Measurements from ENCODE around the gene ATF7IP.

Gene ATF7IP

GRCh38 chr12:14514154-14514842 lies 148.8 kb downstream of the ATF7IP start:
- FAIRE-seq (no peak), DNase-seq (ENCODE audit: insufficient read length, low spot score) (no peak)

DNA sequence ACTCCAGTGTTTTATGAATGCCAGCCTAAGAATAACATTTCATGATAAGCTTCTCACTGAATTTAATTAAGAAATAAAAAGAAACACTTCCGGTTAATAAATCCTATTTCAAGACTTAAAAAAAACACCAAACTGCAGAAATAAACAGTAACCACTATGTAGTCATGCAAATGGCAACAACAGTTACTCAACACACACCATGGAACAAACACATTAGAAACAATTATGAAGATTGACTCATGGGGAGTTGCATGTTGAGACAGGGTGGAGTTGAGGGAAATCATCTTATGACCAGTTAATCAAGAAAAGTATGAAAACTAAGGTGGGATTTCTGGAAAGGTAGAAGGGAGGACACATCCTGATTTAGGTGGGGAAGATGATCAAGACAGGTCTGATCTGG lies 149.5 kb downstream of the ATF7IP start:
- DNase-seq (ENCODE audit: insufficient read length, low spot score), result no peak
- no peak for FAIRE-seq
- TF ChIP-seq, protein P1, sequence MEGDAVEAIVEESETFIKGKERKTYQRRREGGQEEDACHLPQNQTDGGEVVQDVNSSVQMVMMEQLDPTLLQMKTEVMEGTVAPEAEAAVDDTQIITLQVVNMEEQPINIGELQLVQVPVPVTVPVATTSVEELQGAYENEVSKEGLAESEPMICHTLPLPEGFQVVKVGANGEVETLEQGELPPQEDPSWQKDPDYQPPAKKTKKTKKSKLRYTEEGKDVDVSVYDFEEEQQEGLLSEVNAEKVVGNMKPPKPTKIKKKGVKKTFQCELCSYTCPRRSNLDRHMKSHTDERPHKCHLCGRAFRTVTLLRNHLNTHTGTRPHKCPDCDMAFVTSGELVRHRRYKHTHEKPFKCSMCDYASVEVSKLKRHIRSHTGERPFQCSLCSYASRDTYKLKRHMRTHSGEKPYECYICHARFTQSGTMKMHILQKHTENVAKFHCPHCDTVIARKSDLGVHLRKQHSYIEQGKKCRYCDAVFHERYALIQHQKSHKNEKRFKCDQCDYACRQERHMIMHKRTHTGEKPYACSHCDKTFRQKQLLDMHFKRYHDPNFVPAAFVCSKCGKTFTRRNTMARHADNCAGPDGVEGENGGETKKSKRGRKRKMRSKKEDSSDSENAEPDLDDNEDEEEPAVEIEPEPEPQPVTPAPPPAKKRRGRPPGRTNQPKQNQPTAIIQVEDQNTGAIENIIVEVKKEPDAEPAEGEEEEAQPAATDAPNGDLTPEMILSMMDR (IDR thresholded peaks at IDR 0.05; ENCODE audit: insufficient read depth, missing control alignments), result no peak

More at GRCh38 chr12:14514154-14514842, 148.8 kb downstream of the ATF7IP start:
- TF ChIP-seq, protein P1 (IDR thresholded peaks at IDR 0.05; ENCODE audit: insufficient read depth, missing control alignments), result peak; percentile 33

DNA sequence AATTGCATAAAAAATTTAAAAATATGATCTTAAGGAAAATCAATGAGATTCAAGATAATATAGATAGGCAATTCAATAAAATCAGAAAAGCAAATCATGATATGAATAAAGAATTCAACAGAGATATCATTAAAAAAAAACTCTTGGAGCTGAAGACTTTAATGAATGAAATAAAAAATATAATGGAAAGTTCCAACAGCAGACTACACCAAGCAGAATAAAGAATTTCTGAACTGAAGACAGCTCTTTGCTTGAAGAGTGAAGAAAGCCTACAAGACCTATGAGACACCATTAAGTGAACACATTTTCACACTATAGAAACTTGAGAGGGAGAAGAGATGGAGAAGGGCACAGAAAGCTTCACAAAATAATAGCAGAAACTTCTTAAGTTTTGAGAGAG lies 156.3 kb downstream of the ATF7IP start:
- FAIRE-seq (no peak), DNase-seq (ENCODE audit: insufficient read length, low spot score) (no peak)
- TF ChIP-seq, protein P1 (IDR thresholded peaks at IDR 0.05; ENCODE audit: insufficient read depth, missing control alignments), result no peak

DNA sequence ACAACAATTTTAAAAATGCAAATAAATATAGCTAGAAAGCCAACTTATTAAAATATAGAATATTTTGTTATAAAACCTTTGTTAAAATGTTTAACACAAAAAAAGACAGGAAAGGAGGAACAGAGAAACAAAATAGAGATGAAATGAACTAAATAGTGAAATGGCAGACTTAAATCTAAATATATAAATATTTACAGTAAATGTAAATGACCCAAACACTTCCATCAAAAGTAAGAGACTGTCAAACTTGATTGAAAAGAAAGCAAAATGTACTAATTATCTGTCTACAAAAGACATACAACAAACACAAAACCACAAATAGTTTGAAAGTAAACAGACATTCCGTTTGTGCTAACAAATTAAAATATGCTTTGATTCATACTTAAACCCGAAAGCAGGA lies 160.5 kb downstream of the ATF7IP start:
- DNase-seq (ENCODE audit: insufficient read length, low spot score) (no peak), FAIRE-seq (no peak)
- TF ChIP-seq, protein P1 (IDR thresholded peaks at IDR 0.05; ENCODE audit: insufficient read depth, missing control alignments), result no peak

DNA sequence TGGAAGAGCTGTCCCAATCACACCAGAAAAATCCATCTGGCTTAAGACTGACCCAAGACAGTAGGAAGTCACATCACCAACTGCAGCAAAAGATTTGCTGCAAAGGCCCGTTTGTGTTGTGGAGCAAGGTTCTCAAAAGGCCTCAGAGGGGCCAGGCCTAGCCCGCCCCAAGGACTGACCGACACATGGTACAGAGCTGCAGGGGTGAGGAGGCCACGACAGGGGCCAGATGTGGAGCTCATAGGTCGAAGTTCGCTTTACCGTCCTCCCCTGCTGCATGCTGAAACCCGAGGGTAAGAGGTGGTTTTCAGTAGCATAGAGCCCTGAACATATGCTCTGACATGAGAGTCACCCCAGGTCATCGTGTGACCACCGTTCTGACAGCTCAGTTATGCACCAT lies 166.7 kb downstream of the ATF7IP start:
- no peak for FAIRE-seq
- TF ChIP-seq, protein P1 (IDR thresholded peaks at IDR 0.05; ENCODE audit: insufficient read depth, missing control alignments), result no peak
- DNase-seq (ENCODE audit: insufficient read length, low spot score), result no peak

DNA sequence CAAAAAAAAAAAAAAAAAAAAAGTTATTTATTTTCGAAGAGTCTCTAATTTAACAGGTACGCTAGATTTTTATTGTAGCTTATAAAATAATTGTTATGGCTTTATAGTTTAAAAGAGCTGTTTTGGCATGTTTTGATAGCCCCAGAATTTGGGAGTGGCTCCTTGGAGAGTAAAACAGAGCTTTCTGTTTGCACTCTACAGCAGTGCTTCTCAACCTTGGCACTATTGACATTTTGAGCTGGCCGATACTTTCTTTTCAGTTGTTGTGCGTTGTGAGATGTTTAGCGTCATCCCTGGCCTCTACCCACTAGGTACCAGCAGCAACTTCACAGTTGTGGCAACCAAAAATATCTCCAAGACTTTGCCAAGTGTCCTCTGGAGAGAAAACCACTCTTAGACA lies 171.6 kb downstream of the ATF7IP start:
- TF ChIP-seq, protein P1 (IDR thresholded peaks at IDR 0.05; ENCODE audit: insufficient read depth, missing control alignments), result no peak
- no peak for FAIRE-seq

DNA sequence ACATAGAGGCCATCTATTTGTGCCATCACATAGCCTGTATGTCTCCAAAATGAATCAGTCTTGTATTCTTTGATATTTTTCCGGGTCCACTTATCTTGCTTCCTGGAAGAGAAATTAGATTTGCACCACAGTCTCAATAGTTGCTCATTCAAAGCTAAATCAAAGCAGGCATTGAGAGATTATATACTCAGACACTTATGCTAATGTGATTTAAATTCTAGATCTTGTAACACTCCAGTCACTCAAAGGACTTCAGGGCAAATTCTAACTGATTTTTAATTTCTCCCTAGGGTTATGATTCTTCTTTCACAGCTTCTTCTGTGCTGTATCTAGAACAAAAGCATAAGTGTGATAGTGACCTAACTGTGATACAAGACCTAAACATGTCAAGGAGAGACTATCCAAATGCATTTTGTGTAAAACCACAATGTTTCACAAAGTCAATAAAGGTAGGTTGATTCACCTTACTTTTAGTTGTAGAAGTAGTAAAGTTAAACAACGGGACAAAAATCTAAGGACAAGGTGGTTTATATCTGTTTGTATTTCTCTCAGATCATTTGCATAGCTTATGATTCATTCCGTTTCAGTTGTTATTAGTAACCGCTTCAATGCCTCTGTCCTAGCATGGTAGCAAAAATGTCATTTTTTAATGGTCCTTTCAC lies 175.4 kb downstream of the ATF7IP start:
- no peak for FAIRE-seq
- DNase-seq (ENCODE audit: insufficient read length, low spot score), result no peak
- TF ChIP-seq, protein P1 (IDR thresholded peaks at IDR 0.05; ENCODE audit: insufficient read depth, missing control alignments), result no peak

More for the DNA sequence above, 171.6 kb downstream of the ATF7IP start:
- DNase-seq (ENCODE audit: insufficient read length, low spot score), result no peak

Measured in D721Med (cell line).